Fibroblast of skin of back (primary cell): ENCODE measurements around the gene EGFL8. TPM values are rescaled to one million over a fixed set of nuclear protein-coding genes. Genes with fewer than 3 reads are reported as not detected.
A peak's percentile ranks its signal among the peaks of the same experiment; 100 is the strongest.
"Not testable (repeated sequence)": the region's sequence is repeated elsewhere in the genome, so short reads cannot be mapped to it uniquely, and the experiment has no call there.

Experiments used
- DNase-seq: peaks from one replicate; pipeline ENCODE4 v3.0.0-alpha.2; 2013
- polyA plus RNA-seq, 2 experiments: library from polyadenylated mRNA; unstranded; fragments of 120-200 nt; gene quantifications; one replicate each; pipeline ENCODE4 v1.2.1, GENCODE V29; 2013; ENCODE audit not compliant: insufficient read length in 2 of 2

Gene EGFL8
- polyA plus RNA-seq (2013, experiment 1 of 2; ENCODE audit: insufficient read length), result 7.4 TPM
- 2.8 TPM for polyA plus RNA-seq (2013, experiment 2 of 2; ENCODE audit: insufficient read length)

- no peak for DNase-seq
Observed at GRCh38 chr6:32164295-32164694, at the start of gene EGFL8. Gene EGFL8, plus strand, starts transcription at chr6:32164595. Its CDS starts 1,571 bp downstream, at chr6:32166166.

GRCh38 chr6:32114796-32115195 is 49.6 kb upstream of the EGFL8 start:
- DNase-seq, result peak; percentile 94

GRCh38 chr6:32115623-32116022 is 48.8 kb upstream of the EGFL8 start:
- no peak for DNase-seq

GRCh38 chr6:32116674-32117073 is 47.7 kb upstream of the EGFL8 start:
- DNase-seq, result peak; percentile 52

DNA sequence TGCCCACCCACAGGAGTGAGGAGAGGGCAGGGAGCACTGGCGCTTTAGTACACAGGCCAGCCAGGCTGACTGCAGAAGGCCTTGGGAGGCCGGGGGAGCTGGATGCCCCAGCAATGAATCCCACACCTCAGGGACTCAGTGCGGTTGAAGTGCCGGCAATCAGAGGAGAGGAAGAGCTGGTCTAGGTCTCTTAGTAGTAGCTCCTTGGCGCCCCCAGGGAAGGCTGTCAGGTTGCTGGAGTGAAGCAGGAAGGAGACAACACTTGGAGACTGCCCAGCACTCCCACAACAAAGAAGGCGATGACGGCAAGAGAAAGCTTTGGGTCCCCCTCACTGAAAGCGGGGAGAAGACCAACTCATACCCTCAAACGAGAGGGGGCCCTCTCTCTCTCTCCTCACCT is 46.9 kb upstream of the EGFL8 start:
- DNase-seq, result no peak

DNA sequence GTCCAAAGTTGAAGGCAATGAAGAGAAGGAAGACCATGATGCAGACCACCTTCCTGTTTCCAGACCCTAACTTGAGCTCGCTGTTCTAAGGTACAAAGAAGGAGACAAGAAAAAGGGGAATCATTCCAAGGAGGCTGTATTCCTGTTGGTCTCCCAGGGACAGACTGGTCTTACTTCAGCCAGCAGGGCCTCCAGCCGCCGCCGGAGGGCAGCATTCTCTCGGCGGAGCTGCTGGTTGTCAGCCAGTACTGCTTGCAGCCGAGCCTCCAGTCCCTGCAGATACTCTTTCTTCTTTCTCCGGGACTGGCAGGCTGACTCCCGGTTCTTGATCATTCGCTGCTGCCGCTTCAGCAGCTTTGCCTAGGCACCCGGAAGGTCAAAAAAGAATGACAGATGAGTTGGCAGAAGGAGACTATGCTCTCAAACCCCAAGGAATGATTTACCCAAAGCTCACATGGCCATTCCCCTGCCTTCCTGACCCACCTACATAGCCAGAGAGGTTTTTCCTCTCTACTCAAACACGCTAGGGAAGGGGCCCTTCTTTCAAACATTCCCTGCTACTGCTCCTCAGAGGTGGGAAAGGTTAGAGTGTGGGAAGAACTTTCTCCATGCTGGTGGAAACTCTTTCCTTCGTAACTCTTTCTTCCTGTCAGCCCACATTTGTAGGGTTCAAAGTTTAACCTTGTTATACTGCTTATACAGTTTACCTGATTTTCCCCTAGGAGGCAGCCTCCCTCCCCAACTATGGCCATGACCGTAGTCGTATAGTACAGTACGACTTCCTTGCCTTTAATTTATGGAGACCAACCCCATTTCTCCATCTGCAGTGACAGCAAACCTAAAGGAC is 45.4 kb upstream of the EGFL8 start:
- peak; percentile 75 for DNase-seq

DNA sequence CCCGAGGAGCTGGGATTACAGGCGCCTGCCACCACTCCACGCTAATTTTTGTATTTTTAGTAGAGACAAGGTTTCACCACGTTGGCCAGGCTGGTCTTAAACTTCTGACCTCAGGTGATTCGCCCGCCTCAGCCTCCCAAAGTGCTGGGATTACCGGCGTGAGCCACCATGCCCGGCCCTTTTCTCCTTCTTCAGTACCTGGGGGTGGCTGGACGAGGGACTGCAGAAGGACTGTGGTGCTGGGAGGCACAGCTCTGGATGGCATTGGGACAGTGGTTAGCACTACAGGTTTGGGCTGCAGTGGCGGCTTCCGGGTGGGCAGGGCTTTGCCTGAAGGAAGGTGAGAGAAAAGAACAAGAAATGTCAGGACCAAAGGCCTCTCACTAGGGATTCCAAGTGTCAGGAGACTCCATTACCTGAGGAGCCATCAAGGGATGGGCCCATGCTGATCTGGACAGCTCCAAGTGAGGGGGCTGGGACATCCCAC is 43.8 kb upstream of the EGFL8 start:
- no peak for DNase-seq

DNA sequence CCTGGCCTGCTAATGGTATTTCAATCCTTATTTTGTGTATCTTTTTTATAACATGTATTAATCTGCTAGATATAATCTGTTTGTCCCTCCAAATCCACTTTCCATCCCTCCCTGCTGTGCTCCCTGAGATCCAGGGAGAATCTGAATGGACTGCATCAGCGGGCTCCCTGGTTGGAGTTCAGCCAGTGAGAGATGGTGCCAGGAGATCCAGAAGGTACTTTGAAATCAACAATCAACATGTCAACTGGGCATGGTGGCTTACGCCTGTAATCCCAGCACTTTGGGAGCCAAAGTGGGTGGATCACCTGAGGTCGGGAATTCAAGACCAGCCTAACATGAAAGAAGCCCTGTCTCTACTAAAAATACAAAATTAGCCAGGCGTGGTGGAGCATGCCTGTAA is 40.7 kb upstream of the EGFL8 start:
- DNase-seq, result no peak

DNA sequence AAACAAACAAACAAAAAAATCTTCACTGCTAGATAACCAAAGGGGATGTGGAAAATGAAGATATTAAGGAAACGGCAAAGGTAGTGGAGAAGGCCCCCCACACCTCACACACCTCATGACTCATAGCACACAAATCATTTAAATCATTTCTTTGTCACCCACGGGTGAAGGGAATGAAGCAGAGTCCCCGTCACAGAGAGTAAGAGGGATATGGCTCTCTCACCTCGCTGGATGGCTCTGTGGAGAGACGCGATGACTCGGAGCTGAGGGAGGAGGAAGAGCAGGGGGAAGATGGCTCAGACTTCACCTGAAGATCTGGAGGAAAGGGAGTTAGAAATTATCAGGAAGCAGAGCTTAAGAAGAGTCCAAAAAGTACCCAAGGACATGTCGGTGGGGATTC is 37.5 kb upstream of the EGFL8 start:
- no peak for DNase-seq

GRCh38 chr6:32127409-32127716 is 37.0 kb upstream of the EGFL8 start:
- no peak for DNase-seq

DNA sequence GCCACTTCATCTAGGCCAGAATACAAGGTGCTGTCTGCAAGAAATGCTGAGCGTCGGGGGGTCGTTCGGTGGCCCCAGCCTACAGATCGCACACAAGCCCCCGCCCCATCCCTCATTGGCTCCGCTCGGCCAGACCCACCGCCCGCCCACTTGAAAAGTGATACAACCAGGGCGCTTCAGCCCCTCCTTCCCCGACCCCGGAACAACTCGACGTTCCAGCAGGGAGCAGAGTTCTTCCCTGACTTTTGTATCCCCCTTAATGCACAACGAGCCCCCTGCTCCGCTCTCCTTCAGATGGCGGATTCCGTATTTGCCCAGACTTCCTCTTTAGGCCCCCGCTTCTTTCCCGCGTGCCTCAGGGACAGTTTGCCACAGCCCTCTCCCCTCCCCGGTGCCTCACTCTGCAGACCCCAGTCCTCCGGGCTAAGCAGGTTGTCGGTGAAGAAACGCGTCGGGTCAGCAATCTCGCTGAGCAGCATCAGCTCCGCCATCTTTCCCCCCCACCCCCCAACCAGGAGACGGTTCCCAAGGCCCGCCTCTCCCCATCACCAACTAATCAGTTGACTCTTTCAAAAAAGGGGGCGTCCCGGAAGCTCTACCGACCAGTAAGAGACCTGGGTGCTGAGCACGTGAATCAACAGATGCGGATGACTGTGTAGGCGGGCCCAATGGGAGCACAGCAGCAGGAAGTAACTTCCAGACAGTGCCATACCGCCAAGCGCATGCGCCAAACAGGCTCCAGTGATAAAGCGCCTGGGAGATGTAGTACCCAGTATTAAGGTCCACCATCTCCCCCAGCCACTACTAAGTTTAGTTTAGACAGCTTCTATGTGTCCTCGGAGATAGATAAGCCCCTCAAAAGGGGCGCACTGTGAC is 36.4 kb upstream of the EGFL8 start, which contains the start of gene ATF6B:
ATF6B (minus strand) TSS at position 530 of the 876 bp plus-strand sequence; CDS start at position 491, 39 bp downstream.
- peak; percentile 100 for DNase-seq

GRCh38 chr6:32128751-32129296 is 35.6 kb upstream of the EGFL8 start:
- DNase-seq, result no peak

- no peak for DNase-seq
Observed at GRCh38 chr6:32129297-32130088, 34.9 kb upstream of the EGFL8 start.

DNA sequence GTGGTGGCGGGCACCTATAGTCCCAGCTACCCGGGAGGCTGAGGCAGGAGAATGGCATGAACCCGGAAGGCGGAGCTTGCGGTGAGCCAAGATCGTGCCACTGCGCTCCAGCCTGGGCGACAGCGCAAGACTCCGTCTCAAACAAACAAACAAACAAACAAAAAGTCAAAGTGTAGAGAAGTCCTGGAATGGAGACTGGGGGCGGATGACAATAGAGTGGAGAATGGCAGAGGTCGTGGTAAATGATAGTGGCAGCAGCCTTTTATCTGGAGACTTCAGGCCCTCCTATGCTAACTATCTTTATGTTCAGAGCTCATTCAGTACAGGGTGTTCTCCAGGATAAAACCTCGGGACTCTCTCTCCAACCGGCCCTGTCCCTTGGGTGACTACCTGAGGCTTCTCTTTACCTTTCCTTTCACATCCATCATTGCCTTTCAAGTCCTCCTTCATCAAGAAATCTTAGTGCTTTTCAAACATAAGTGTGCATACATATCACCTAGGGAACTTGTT is 32.9 kb upstream of the EGFL8 start:
- DNase-seq, result no peak

DNA sequence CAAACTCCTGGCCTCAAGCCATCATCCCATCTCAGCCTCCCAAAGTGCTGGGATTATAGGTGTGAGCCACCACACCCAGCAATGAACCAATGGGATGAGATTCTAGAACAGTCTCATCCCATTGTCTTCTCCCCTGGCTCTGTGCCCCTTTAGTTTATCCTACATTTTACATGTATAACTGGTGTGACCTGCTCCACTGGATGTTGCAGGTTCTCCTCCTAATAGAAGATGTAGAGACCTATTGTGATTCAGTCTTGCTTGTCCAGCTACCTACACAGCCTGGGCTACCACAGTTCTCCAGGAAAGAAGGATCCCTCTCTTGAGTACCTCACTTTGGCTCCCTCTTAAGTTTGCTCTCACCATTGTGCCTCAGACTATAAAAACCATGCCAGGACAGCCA is 32.3 kb upstream of the EGFL8 start:
- no peak for DNase-seq

GRCh38 chr6:32133786-32134185 is 30.6 kb upstream of the EGFL8 start:
- peak; percentile 84 for DNase-seq

- DNase-seq, result no peak
Observed at GRCh38 chr6:32137454-32137853, 26.9 kb upstream of the EGFL8 start.

DNA sequence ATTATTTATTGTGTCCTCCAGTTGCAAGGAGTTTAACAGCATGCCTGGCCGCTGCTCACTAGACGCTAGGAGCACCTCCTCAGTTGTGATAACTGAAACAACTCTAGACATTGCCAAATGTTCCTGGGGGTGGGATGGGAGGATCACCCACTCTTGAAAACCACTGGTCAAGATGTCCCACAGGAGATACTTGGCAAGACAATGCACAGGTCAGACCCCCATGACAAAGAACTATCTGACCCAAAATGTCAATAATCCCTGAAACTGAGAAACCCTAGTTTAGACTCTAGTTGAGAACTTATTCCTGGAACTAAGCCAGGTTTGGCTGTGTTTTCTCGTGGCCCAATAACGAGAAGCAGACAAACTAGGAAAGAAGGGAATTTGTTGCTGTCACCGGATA is 24.8 kb upstream of the EGFL8 start:
- no peak for DNase-seq

GRCh38 chr6:32140420-32141046 is 23.9 kb upstream of the EGFL8 start:
- no peak for DNase-seq

- DNase-seq, result not testable (repeated sequence)
Observed at GRCh38 chr6:32144238-32144637, 20.2 kb upstream of the EGFL8 start.

- DNase-seq, result no peak
Observed at GRCh38 chr6:32146287-32146686, 18.1 kb upstream of the EGFL8 start.
